ENCODE data around the gene CELSR1.

Gene CELSR1

GRCh38 chr22:46569848-46570695, 32.7 kb upstream of the CELSR1 start:
- POLR2A ChIA-PET (ENCODE audit: low non-redundant PET): no interaction called here

GRCh38 chr22:46569055-46569847, 31.8 kb upstream of the CELSR1 start:
- no peak for DNase-seq (ENCODE audit: low spot score)
- POLR2A ChIA-PET (ENCODE audit: low non-redundant PET): no interaction called here
- no peak for TF ChIP-seq CTCF (conservative IDR thresholded peaks at IDR 0.05; ENCODE audit: low read depth)
- CTCF ChIA-PET: interaction anchor here (0.6 kb wide), 1 partner anchor 108 kb away, joined by 4 read pairs; no protein-coding TSS in a partner anchor
- peak overlapping the region; percentile 31 for H3K27ac ChIP-seq

More at GRCh38 chr22:46569848-46570695, 32.7 kb upstream of the CELSR1 start:
- no peak overlapping the region for H3K27ac ChIP-seq
- CTCF ChIA-PET: interaction anchor here (0.6 kb wide), 1 partner anchor 107 kb away, joined by 4 read pairs; no protein-coding TSS in a partner anchor
- no peak for TF ChIP-seq CTCF (conservative IDR thresholded peaks at IDR 0.05; ENCODE audit: low read depth)
- no peak for DNase-seq (ENCODE audit: low spot score)

GRCh38 chr22:46568102-46568809, 30.8 kb upstream of the CELSR1 start:
- DNase-seq (ENCODE audit: low spot score): no peak
- no peak; the same call in 1 of the 2 replicates for TF ChIP-seq CTCF (conservative IDR thresholded peaks at IDR 0.05; ENCODE audit: low read depth)
- H3K27ac ChIP-seq: peak overlapping the region; percentile 31
- POLR2A ChIA-PET (ENCODE audit: low non-redundant PET): no interaction called here
- CTCF ChIA-PET: no interaction called here

- no peak for TF ChIP-seq CTCF (conservative IDR thresholded peaks at IDR 0.05; ENCODE audit: low read depth)
- no peak overlapping the region for H3K27ac ChIP-seq
- CTCF ChIA-PET: no interaction called here
- POLR2A ChIA-PET (ENCODE audit: low non-redundant PET): no interaction called here
- no peak for DNase-seq (ENCODE audit: low spot score)
These were observed 30.1 kb upstream of the CELSR1 start for GRCh38 chr22:46567471-46567870.

- DNase-seq (ENCODE audit: low spot score): no peak
- POLR2A ChIA-PET (ENCODE audit: low non-redundant PET): no interaction called here
- peak overlapping the region; percentile 68 for H3K27ac ChIP-seq
- CTCF ChIA-PET: interaction anchor here (0.6 to 1.6 kb wide), 11 partner anchors 17 to 203 kb away, joined by 3 to 5 read pairs (median 4); partner anchors contain the start of gene CELSR1
- no peak for TF ChIP-seq CTCF (conservative IDR thresholded peaks at IDR 0.05; ENCODE audit: low read depth)
These were observed 26.8 kb upstream of the CELSR1 start for GRCh38 chr22:46564084-46564714.
